Kidney epithelial cell (primary cell): ENCODE measurements around the gene KCNE4. TPM values are rescaled to one million over a fixed set of nuclear protein-coding genes. Genes with fewer than 3 reads are reported as not detected.
"Not testable (repeated sequence)": the region's sequence is repeated elsewhere in the genome, so short reads cannot be mapped to it uniquely, and the experiment has no call there.

Source experiments
- DNase-seq: peaks from one replicate; pipeline ENCODE4 v3.0.0-alpha.2; 2010; ENCODE audit warnings: low read depth
- H3K27me3 ChIP-seq: 2 replicates; pipeline ENCODE4 v1.6.0; 2011; ENCODE audit warnings: low read length; ENCODE audit not compliant: control insufficient read depth, insufficient read depth
- H3K36me3 ChIP-seq: 2 replicates; pipeline ENCODE4 v1.5.1; 2011; ENCODE audit warnings: low read length; ENCODE audit not compliant: control insufficient read depth, insufficient read depth
- H3K4me3 ChIP-seq: 2 replicates; pipeline ENCODE4 v1.5.1; 2011; ENCODE audit warnings: low read depth, mild to moderate bottlenecking, control low read depth, low read length
- total RNA-seq: library from RNA; depleted of rRNA; stranded (reverse); fragments of >200 nt; gene quantifications from 2 replicates; pipeline ENCODE4 v1.2.3, GENCODE V29; 2015
- TF ChIP-seq, protein P1 (sequence below): IDR thresholded peaks from 2 replicates; pipeline ENCODE4 v1.5.1; 2011; ENCODE audit warnings: mild to moderate bottlenecking, moderate library complexity, low read length, control low read depth, inconsistent platforms; ENCODE audit not compliant: insufficient read depth, poor library complexity, severe bottlenecking

KCNE4 gene
- total RNA-seq, 1 donor from 2014 or later = 0.25 TPM

- H3K27me3 ChIP-seq = no peaks in the 10 kb centered on the region
- DNase-seq = no peak
- TF ChIP-seq, protein P1, sequence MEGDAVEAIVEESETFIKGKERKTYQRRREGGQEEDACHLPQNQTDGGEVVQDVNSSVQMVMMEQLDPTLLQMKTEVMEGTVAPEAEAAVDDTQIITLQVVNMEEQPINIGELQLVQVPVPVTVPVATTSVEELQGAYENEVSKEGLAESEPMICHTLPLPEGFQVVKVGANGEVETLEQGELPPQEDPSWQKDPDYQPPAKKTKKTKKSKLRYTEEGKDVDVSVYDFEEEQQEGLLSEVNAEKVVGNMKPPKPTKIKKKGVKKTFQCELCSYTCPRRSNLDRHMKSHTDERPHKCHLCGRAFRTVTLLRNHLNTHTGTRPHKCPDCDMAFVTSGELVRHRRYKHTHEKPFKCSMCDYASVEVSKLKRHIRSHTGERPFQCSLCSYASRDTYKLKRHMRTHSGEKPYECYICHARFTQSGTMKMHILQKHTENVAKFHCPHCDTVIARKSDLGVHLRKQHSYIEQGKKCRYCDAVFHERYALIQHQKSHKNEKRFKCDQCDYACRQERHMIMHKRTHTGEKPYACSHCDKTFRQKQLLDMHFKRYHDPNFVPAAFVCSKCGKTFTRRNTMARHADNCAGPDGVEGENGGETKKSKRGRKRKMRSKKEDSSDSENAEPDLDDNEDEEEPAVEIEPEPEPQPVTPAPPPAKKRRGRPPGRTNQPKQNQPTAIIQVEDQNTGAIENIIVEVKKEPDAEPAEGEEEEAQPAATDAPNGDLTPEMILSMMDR = no peak
Measured at GRCh38 chr2:223079925-223080324, 27.9 kb downstream of the KCNE4 start.

GRCh38 chr2:223080790-223081360, 28.9 kb downstream of the KCNE4 start:
- not testable (repeated sequence) for DNase-seq, H3K27me3 ChIP-seq, H3K4me3 ChIP-seq, H3K36me3 ChIP-seq

More at GRCh38 chr2:223079925-223080324, 27.9 kb downstream of the KCNE4 start:
- no peaks in the 10 kb centered on the region for H3K36me3 ChIP-seq
- no peak overlapping the region for H3K4me3 ChIP-seq

- TF ChIP-seq, protein P1 = no peak
- Histone ChIP-seq H3K36me3 (no peaks in the 10 kb centered on the region), H3K4me3 (no peak overlapping the region), H3K27me3 (no peaks in the 10 kb centered on the region)
- no peak for DNase-seq
Measured at GRCh38 chr2:223081789-223082188, 29.8 kb downstream of the KCNE4 start.

DNA sequence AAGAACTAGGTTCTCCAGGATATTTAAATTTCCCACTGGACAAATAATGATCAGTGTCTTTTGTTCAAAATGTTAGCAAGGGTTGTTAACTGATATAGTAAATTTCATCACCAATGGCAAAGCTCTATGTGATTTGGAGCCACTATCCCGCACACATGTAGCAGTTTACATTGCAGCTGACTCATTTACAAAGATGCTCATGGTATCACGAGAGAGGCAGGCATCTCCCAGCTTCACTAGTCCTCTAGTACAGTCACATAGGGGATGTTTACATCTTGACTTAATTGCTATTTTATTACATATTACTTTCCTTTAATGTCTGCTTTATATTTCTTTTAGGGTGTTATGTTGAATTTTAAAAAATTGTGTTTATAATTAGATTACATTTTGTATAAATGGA, 30.7 kb downstream of the KCNE4 start:
- no peak overlapping the region for H3K4me3 ChIP-seq
- H3K27me3 ChIP-seq = no peaks in the 10 kb centered on the region
- TF ChIP-seq, protein P1 = no peak
- H3K36me3 ChIP-seq = no peaks in the 10 kb centered on the region
- no peak for DNase-seq

DNA sequence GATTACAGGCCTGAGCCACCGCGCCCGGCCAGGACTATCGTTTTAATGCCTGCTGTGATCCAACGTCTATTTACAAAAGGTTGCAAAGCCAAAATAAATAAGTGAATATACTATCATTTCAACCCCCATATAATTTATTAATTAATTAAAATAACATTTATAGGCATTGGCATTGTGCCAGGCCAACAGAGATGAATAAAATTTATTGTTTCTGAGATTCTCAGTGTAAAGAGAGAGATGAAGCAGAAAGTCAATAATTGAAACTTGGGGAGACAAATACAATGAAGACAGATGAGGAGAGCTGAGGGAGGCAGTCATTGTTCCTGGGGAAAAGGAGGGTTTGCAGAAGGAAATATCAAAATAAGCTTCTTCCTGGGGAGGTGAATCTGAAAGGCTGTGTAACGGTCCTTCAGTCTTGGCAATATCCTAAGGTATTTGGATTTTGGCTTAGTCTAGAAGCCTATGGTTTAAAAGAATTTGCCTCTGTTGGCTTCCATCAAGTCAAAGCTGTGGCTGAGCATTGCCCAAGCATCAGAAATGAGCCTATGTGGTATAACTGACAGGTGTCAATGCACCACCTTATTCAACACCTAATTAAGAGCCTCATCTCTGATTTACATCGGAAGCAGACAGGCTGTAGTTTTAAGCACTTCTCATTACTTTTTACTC, 31.5 kb downstream of the KCNE4 start:
- Histone ChIP-seq H3K36me3 (no peaks in the 10 kb centered on the region), H3K4me3 (no peak overlapping the region), H3K27me3 (no peaks in the 10 kb centered on the region)
- no peak for DNase-seq
- TF ChIP-seq, protein P1 = no peak

GRCh38 chr2:223084873-223085272, 32.9 kb downstream of the KCNE4 start:
- Histone ChIP-seq H3K36me3 (no peaks in the 10 kb centered on the region), H3K27me3 (no peaks in the 10 kb centered on the region), H3K4me3 (no peak overlapping the region)
- DNase-seq = no peak
- TF ChIP-seq, protein P1 = no peak
